Neural progenitor cell (in vitro differentiated cells): ENCODE results near the gene SNTG2.
"Not testable (repeated sequence)": the region's sequence is repeated elsewhere in the genome, so short reads cannot be mapped to it uniquely, and the experiment has no call there.

Experiments used
- CTCF ChIP-seq: fragments of 200-600 bp; sonication (generic); IDR thresholded peaks from 2 replicates; pipeline ENCODE4 v1.5.1; 2017; ENCODE audit warnings: antibody characterized with exemption, mild to moderate bottlenecking
- EZH2 ChIP-seq: fragments of 200-600 bp; sonication (generic); IDR thresholded peaks from 2 replicates; pipeline ENCODE4 v1.6.1; 2017; ENCODE audit warnings: antibody characterized with exemption, mild to moderate bottlenecking, moderate library complexity
- EZH2phosphoT487 ChIP-seq: fragments of 200-600 bp; sonication (generic); IDR thresholded peaks from 2 replicates; pipeline ENCODE4 v1.6.1; 2017; ENCODE audit warnings: antibody characterized with exemption

- TF ChIP-seq CTCF, EZH2phosphoT487, EZH2: not testable (repeated sequence)
Measured at GRCh38 chr2:1387954-1388725, 437.5 kb downstream of the SNTG2 start.
